ENCODE data around the gene RALGPS2.

GRCh38 chr1:178694923-178695525 is 30.0 kb upstream of the RALGPS2 start:
- TF ChIP-seq CTCF (IDR thresholded peaks at IDR 0.05) (no peak), EP300 (IDR thresholded peaks at IDR 0.05) (no peak)
